HG02938 (cell line): ENCODE data around the gene GRM7.
"Not testable (repeated sequence)": the region's sequence is repeated elsewhere in the genome, so short reads cannot be mapped to it uniquely, and the experiment has no call there.

ENCODE experiments used
- ATAC-seq: cut with Tn5 transposase; IDR thresholded peaks from one replicate; pipeline ENCODE4 v1.9.1; 2021; ENCODE audit warnings: mild to moderate bottlenecking, moderate library complexity; ENCODE audit not compliant: unreplicated experiment

GRM7 gene

DNA sequence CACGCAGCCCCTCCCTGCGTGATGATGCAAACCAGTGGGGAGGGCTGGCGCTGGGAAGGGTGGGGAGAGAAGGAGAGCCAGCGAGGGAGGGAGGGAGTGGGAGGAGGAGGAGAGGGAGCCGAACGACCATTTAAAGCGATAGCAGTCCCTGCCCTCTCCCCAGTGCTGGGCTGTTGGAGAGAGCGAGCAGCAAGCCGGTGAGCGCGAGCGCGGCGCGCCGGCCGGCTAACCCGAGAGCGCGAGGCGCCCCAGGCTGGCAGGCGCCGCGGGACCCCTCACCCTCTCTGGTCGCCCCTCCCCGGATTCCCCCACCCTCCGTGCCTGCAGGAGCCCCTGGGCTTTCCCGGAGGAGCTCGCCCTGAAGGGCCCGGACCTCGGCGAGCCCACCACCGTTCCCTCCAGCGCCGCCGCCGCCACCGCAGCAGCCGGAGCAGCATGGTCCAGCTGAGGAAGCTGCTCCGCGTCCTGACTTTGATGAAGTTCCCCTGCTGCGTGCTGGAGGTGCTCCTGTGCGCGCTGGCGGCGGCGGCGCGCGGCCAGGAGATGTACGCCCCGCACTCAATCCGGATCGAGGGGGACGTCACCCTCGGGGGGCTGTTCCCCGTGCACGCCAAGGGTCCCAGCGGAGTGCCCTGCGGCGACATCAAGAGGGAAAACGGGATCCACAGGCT lies at the start of gene GRM7:
Gene GRM7 (plus strand): TSS at position 162 of the 671 bp plus-strand sequence.
- no peak for ATAC-seq

DNA sequence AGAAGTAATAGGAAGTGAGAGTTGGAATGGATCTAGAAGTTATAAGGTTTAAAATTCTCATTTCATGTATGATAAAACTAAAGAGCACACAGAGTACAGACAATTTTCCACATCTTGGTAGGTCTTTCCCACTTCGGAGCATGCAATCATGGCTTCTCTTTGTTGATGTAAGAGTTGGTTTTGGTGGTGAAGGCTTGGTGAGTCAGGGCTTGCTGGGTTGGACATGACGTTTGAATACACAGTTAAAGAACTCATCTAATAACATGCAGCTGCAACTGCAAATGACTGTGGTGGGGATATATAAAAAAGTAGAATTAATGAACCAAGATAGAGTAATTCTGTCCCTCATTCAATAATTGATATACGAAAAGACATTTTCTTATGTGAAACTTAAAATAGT lies 39.5 kb upstream of the GRM7 start:
- no peak for ATAC-seq

DNA sequence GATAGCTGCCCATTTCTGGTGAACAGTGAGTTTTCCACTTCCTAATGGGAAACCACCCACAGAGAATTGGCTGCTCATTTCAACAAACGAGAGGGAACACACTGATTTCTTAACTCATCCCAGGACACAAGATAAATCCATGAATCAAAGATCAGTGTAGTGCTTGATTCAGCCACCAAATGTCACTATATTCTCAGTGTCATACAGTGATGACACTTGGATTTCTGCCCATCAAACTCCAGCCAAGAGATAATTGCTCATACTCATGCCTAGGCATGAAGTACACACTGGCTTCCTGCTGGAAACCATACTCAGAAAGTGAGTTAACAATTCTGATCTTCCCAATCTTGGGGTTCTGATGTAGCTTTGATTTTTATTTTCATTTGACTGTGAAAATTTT lies 35.4 kb upstream of the GRM7 start:
- no peak for ATAC-seq

DNA sequence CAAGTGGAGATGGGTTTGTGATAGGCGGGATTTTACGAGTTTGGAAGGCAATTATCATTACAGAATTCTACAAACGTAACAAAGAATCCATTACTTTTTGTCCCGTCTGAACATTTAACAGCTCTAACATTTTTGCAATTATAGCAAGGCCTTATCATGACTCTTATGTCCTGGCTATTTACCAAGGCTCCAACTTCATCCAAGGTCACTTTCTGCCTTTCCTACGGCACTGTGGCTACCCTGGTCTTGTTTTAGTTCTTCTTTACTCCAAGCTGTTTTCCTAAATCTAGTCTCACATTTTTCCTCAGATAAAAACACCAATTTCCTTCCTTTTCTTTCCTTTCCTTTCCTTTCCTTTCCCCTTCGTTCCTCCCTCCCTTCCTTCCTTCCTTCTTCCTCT lies 33.5 kb upstream of the GRM7 start:
- no peak for ATAC-seq

DNA sequence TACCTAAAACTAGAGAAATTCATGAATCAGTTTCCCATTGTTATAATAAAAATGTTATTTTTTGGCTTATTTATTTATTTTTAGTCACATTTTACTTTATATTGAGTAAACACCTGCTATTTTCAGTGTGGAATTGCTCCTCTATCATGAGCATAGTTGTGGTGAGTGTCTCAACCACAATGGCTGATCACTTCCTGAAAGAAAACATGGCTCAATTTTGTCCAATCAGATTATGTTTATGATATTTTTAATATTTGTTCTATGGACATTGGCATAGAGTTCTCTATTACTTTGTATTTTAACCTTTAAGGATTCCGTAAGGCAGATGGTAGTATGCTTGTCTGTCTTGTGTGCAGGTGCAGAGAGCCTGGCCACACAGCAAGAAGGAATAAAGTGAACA lies 16.2 kb upstream of the GRM7 start:
- ATAC-seq: no peak

DNA sequence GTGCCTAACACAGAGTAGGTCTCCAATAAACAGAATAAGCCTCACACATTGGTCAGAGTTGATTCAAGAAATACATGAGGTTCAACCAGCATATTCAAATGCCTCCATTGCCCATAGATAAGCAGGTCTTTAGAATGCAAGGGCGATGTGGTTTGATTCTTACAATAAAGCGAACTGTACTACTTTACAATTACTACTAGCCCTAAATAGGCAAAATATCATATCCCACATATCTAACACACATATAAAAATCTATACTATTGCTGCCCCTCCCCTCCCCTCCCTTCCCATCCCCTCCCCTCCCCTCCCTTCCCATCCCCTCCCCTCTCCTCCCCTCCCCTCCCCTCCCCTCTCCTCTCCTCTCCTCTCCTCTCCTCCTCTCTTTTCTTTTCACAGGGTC lies 6.7 kb upstream of the GRM7 start:
- ATAC-seq: no peak

DNA sequence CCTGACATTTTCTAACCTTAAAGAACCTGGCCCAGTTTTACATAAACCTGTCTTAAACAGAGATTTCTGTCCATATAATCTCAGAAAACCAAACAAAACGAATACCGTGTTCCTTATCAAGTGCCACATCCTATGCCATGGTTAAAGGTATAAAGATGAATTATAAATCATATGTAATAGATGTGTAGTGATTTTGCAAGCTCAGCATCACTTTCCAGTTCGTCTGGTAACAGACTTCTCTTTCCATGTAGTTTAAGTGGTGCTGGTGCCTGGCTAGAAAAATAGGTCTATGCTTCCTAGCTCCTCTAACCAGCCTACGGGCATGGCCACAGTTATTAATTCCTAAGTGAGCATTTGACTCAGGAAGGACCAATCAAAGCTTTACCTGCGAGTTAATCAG lies 3.4 kb upstream of the GRM7 start:
- no peak for ATAC-seq

DNA sequence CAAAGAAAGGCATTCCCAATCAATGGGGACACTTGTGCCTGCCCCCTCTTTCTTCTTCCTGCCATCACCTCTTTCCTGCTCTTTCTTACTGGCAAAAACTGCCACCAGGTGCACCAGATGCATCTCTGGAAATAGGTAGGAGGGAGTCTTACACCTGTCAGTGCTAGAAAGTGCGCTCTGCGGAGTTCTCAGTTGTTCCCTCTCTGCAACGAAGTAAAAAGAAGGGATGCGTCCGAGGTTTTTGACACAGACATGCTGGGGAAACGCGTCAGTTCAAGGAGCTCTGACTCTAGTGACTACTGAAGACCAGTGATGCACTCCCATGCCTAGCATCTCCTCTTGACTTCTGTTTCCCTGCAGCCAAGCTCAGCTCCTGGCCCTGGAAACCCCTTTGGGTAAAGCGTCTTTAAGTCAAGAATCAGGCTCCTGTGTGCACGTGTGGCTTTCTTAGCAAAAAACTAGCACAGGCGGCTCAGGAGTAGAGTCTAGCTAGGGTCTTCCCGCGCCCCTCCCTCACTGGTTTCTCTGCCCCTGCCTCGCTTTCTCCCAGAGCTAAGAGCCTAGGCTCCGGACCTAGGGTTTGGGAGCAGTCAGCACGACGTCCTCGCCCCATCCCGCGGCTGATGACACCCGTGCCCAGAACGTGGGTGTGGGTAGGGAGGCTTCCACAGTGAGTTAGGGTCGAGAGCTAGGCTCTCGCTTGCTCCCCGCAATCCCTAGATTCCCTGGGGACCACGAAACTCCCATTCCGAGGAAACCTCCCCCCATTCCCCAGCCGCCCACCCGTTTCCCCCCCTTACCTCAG lies 564 bp upstream of the GRM7 start:
- ATAC-seq: no peak

DNA sequence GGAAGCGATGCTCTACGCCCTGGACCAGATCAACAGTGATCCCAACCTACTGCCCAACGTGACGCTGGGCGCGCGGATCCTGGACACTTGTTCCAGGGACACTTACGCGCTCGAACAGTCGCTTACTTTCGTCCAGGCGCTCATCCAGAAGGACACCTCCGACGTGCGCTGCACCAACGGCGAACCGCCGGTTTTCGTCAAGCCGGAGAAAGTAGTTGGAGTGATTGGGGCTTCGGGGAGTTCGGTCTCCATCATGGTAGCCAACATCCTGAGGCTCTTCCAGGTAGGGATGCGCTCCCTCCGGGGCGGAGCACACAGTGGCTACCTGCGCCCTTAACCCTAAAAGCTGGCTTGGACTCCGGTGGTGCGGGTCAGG lies 698 bp downstream of the GRM7 start:
- ATAC-seq: no peak

DNA sequence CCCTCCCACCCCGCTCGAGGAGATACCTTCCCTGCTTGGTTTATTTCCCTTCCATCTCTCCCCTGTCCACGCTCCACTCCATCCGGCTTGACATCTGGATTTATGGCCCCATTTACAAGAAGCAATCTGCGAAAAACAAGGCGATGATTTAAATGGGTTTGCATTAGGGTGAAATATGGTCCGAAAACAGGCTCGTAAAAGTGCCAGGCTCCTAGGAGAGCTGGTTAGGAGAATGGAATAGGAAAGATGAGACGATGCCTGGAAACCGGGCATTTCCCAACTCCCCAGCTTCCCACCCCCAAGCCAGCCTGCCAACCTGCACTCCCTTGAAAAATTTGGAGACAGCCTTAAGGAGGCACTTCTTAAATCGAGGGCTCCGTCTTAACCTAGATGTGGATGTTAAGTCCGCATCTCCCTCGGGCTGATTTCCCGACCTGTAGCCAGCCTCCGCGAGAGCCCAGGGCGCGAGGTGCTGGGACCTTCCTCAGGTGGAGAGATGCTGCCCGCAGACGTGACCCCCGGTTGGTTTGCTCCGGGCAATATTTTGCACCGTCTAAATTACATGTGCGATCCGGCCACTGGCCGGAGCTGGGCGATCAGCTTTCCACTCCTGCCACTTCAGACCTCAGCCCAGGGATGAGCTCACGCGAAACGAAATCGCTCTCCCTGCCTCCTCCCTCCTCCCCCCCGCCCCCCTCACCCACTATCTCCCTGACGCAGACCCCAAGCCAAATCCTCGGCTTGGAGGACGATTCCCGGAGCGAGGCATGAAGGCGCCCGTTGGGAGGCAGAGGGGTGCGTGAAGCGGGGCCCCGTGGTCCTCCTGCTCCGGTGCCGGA lies 1.3 kb downstream of the GRM7 start:
- ATAC-seq: no peak

DNA sequence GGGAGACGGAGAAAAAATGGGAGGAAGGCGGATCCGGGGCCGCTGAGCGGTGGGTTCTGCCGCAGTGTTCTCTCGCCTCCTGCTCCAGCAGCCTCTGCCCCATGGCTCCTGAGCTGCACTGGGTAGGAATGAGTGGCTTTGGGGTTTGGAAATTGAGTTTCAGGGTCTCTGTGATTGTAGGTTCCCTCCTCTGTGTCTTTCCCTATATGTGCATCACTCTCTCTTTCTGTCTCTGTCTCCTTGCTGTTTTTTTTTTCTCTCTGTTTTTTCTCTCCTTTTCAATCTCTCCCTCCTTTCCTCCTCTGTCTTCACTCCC lies 1.9 kb downstream of the GRM7 start:
- no peak for ATAC-seq

DNA sequence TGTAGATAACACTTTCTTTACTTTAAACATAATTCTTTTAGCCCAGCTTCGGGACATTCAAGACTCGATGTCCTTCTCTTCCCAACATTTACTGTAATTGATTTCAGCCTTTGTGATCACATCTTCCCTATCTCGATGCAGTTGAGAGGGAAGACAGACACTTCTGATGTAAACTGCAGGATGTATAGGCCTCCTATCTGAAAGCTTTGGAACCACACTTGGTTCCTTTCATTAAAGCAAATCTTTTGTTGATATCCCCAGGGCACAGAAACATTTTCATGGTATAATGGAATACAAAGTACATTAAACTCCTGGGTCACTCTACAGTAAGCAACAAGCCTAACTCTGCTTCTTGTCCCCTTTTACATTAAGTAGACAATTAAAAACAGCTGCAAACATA lies 6.4 kb downstream of the GRM7 start:
- ATAC-seq: no peak

DNA sequence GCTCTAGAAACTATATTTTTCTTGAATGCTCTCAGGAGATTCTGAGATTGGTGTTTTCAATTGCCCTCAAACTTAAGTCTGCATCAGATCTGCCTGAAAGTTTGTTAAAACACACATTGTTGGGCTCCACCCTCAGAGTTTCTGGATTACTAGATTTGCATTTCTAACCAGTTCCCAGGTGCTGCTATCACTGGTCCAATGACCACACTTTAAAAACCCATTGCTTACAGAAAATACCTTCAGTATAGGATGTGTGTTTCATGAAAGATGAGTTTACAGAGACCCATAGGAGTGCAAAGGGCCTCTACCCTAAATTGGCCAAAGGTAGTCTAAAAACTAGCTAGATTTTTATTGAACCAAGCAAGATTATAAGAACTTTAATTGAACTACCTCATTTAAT lies 17.8 kb downstream of the GRM7 start:
- no peak for ATAC-seq

DNA sequence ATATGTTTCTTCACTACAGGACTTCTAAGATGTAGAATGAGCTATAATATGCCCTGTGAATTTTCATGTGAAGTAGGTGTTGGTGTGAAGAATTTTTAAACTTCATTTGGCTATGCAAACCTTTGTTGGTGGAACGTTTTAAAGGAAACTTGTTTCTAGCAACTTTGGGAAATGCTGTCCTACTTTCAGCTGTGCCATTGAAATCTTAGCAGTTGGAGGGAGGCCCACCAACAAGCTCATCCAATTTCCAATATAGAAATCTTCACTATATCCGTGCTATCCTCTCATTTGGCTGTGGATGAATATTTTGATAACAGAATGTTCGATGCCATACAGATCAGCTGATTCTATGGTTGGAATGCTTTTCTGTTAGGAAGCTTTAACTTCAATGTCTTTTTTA lies 51.3 kb downstream of the GRM7 start:
- no peak for ATAC-seq

DNA sequence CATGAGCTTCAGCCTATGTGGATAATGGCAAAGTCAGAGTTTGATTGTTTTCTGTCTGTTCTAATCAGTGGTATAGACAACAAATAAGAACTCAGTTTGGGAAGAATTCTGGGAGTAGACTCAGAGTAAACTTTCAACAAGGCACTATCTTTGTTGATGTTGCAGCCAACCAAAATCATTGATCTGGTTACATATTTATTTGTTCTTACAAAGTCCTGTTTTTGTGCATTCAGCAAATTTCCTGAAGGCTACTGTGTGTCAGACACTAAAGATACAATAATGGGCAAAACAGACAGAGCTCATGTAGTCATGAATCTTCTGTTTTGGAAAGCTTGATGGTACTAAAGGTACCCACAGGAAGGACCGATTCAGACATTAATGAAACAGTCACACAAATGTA lies 55.0 kb downstream of the GRM7 start:
- no peak for ATAC-seq

DNA sequence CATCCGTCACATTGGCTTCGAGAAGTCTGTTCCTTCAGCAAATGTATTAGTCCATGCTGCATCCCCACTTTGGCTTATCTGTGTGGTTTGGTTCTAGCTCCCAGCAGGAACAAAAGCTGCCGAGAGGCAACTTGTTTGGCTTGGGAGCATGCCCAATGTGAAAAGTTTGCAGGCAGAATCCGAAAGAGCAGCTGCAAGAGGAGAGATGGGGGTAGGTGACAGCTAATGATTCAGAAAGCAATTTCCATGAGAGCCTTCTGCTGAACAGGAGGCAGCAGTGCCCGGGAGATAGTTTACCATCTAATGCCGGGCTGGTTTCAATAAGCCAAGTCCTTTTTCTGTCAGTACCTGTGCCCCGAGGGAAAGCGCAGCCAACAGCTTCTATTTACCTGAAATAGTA lies 60.2 kb downstream of the GRM7 start:
- ATAC-seq: no peak

DNA sequence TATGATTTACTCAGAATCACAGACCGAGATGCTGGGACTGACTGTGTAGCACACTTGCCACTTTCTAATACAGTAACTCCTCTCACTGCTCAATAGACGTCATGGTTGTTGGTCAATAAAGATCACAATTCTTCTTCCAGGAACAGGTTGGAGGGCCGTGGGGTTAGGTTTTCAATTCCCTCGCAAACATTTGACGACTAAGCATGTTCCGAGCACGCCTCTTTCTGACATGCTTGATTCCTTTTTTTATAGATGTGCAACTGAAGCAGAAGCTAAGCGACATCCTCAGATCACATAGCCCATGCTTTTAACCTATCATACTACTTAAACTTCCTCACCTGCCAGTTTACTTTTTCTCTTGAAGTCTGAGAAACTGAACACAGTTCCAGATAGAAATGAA lies 61.0 kb downstream of the GRM7 start:
- ATAC-seq: no peak

DNA sequence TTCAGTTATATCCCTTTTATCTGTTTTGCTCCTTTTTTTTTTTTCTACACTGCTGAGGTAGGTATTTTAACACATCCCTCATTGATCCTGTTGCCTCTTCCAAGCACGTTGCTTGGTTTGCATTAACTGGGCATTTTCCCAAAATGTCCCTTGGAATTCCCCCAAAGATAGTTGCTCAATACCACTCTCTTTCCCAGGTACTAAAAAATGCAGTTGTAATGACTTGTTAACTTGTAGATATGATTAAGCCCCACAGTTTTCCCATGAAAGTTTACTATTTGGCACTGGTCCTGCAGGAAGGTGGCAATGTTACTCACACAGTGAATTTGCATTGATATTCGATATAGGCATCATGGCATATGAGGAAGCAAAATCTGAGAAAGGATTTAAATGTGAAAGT lies 67.1 kb downstream of the GRM7 start:
- ATAC-seq: no peak

DNA sequence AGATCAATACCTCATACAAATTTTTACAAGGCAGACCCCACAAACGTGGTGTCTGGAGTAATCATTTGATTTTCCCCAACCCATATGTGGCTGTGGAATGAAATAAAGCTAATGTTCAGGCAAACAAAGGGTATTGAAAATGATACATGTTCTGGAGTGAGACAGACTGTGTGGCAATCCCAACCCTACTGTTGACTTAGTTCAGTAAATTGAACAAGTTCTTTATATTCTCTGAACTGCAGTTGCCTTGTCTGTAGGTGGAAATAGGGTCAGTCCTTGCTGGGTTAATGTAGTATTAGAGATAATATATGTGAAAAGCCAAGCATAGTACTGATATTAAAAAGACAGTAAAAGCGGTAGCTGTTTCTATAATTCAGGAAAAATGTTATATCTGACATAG lies 69.0 kb downstream of the GRM7 start:
- ATAC-seq: no peak

DNA sequence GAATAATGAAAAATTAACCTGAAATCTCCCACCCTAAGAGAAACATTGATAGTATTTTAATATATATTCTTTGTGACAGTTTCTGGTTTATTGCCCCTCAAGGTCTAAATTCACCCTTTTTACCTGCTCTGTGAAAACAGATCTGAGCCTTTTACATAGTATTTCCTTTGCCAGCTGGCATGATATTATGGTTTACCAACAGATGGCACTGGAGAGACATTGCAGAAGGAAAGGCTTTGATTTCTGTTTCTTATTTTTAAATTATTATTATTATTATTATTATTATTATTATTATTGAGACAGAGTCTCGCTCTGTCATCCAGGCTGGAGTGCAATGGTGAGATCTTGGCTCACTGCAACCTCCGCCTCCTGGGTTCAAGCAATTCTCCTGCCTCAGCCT lies 74.5 kb downstream of the GRM7 start:
- ATAC-seq: not testable (repeated sequence)

DNA sequence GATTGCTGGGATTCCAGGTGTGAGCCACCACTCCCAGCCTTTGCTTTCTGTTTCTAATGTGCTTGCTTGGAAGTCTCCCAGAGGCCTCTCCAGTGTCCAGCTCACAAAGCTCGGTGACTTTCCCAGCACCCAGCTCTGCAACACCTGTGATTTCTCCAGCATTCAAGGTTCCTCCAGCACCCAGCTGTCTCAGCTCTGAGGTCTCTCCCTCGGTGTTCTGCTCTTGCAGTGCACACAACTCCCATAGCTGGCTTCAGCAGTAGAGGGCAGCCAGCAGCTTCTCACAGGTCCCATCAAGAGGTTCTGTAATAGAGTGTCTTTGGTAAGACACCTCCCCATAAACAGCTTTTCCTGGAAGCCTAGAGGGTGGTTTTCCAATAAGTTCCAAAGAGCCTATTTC lies 75.1 kb downstream of the GRM7 start:
- no peak for ATAC-seq

DNA sequence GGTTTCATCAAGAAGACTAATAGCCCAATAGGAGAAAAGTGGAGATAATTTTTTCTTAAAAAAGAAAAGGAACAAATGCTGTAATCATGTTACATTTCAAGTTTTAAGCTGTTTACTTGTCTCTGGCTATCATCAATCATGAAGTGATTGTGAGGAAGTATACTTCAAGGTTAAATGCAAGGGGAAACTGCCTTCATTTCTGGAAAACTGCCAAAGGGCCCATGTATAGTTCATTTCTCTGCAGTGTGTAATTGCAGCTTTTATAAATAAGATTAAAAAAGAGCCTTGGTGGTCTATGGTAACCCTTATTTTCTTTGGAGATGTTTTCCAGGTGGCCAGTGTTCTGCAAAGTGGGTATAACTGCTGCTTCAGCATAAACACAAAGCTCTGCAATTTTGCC lies 101.9 kb downstream of the GRM7 start:
- ATAC-seq: no peak
